Mucosa of descending colon (tissue), 3 donors: Measurements from ENCODE around the gene ALX1. TPM values are rescaled to one million over a fixed set of nuclear protein-coding genes. Genes with fewer than 3 reads are reported as not detected.

ENCODE experiments used
- ATAC-seq: fragments of 200-7000 bp; cut with Tn5 transposase; one replicate; pipeline ENCODE4 v1.9.1; 2020; ENCODE audit warnings: mild to moderate bottlenecking, moderate library complexity
- DNase-seq, 3 donors: peaks; one replicate each; pipeline ENCODE4 v3.0.0-alpha.2; 2020
- H3K36me3 ChIP-seq: fragments of 200-600 bp; one replicate; pipeline ENCODE4 v1.8.0; 2021; ENCODE audit warnings: low read depth, mild to moderate bottlenecking
- H3K4me1 ChIP-seq: fragments of 200-600 bp; one replicate; pipeline ENCODE4 v1.8.0; 2021; ENCODE audit warnings: low read depth, mild to moderate bottlenecking
- H3K4me3 ChIP-seq: fragments of 200-600 bp; one replicate; pipeline ENCODE4 v1.8.0; 2021; ENCODE audit warnings: mild to moderate bottlenecking
- H3K9me3 ChIP-seq: fragments of 200-600 bp; one replicate; pipeline ENCODE4 v1.8.0; 2021; ENCODE audit warnings: mild to moderate bottlenecking
- CTCF ChIP-seq: fragments of 200-600 bp; IDR thresholded peaks from one replicate; pipeline ENCODE4 v1.8.0; 2022; ENCODE audit warnings: antibody characterized with exemption, mild to moderate bottlenecking
- intact Hi-C, 2 donors: fragments of 100-400 bp; cut with DNase I in 1 of 2; cut with micrococcal nuclease in 1 of 2; formaldehyde crosslinking; loops; one replicate each; pipeline versions ENCODE4 v1.11.0 to v1.11.1; 2022; cut with DNase I, micrococcal nuclease
- total RNA-seq, 3 donors: library from RNA; stranded (reverse); fragmentation: NEBNext Ultra II Directional in 2 of 3; extraction: Animal tissue kit (Norgen Biotek cat#: 25700) in 2 of 3; gene quantifications; one replicate each; pipeline versions ENCODE4 v1.2.1 to v1.2.4, GENCODE V29; 2021 to 2023
- donor health status: DM: no; HTN: no; CAD: no; lungs with moderate emphysema.
- donor health status: DM: no; HTN: no; CAD: no.
- donor health status: DM: no; HTN: yes; CAD: no.

ALX1 gene
- total RNA-seq, 3 donors from 2014 or later = not detected

DNA sequence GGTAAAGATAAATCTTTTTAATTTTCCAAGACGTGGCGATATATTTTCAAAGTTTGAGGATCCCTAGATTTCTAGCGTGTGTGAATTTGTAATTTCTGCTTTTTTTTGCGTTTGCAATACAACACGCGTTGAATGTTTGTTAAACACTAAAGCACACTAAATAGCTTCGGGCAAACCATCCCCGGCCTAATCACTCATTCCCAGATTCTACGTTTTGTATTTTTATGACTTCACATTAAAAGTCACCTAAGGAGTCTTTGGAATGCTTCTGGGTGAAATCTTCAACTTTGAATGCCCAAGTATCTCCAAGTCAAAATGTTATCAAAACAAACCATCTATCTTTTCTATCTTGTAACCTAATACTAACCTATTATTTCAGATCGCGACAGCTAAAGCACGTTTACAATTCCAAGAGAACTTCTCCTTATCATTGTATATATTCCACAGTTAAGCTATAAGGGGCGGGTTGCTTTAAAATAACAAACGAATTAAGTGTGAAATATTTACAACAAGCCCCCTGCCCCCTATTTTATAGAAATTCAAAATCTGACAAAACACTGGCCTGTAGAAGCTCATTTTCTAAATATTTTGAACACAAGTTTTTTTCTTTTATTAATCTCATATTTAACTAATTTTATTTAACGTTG, 1.1 kb downstream of the ALX1 start:
- peaks cover 14% of the 10 kb centered on the region for H3K4me1 ChIP-seq
- DNase-seq (no peak), ATAC-seq (no peak)
- H3K4me3 ChIP-seq = no peak overlapping the region
- H3K9me3 ChIP-seq = no peaks in the 10 kb centered on the region
- intact Hi-C loops = no loop called here
- no peak for TF ChIP-seq CTCF
- H3K36me3 ChIP-seq = no peaks in the 10 kb centered on the region

GRCh38 chr12:85281636-85282312, 1.8 kb downstream of the ALX1 start:
- DNase-seq (no peak), ATAC-seq (no peak)
- H3K36me3 ChIP-seq = no peaks in the 10 kb centered on the region
- intact Hi-C loops = no loop called here
- H3K4me1 ChIP-seq = peaks cover 14% of the 10 kb centered on the region
- no peak for TF ChIP-seq CTCF
- H3K9me3 ChIP-seq = no peaks in the 10 kb centered on the region
- H3K4me3 ChIP-seq = no peak overlapping the region

DNA sequence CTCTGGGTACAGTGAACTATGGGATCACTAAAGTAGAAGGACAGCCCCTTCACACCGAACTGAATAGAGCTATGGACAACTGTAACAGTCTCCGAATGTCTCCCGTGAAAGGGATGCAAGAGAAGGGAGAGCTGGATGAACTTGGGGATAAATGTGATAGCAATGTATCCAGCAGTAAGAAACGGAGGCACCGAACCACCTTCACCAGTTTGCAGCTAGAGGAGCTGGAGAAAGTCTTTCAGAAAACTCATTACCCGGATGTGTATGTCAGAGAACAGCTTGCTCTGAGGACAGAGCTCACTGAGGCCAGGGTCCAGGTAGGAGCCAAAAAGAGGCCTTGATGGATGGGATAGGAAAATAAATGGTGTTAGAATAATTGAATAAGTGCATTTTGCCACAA, 3.5 kb downstream of the ALX1 start:
- intact Hi-C loops = no loop called here
- no peaks in the 10 kb centered on the region for H3K9me3 ChIP-seq
- no peak for TF ChIP-seq CTCF
- no peak overlapping the region for H3K4me3 ChIP-seq
- no peaks in the 10 kb centered on the region for H3K36me3 ChIP-seq
- H3K4me1 ChIP-seq = peaks cover 14% of the 10 kb centered on the region
- no peak for ATAC-seq
- no peak for DNase-seq

- TF ChIP-seq CTCF = no peak
- ATAC-seq (no peak), DNase-seq (no peak)
- intact Hi-C loops = no loop called here
- Histone ChIP-seq H3K4me3 (no peak overlapping the region), H3K36me3 (no peaks in the 10 kb centered on the region), H3K4me1 (no peaks in the 10 kb centered on the region), H3K9me3 (no peaks in the 10 kb centered on the region)
Measured at GRCh38 chr12:85296362-85296761, 16.3 kb downstream of the ALX1 start.

GRCh38 chr12:85299053-85299452, 19.0 kb downstream of the ALX1 start:
- H3K9me3 ChIP-seq = no peaks in the 10 kb centered on the region
- no peak for DNase-seq

More at GRCh38 chr12:85299053-85299452, 19.0 kb downstream of the ALX1 start:
- no peak for ATAC-seq
- H3K36me3 ChIP-seq = no peaks in the 10 kb centered on the region
- no peak overlapping the region for H3K4me3 ChIP-seq
- H3K4me1 ChIP-seq = no peaks in the 10 kb centered on the region
- no peak for TF ChIP-seq CTCF
- intact Hi-C loops = no loop called here
